ENCODE data around the gene KCNQ4. TPM values are rescaled to one million over a fixed set of nuclear protein-coding genes. Genes with fewer than 3 reads are reported as not detected.

KCNQ4 gene
- under 1 TPM in 1 of 6 donors, not detected in 5; 0.11 TPM for polyA plus RNA-seq (ENCODE audit: low read depth in 6 of 6)

DNA sequence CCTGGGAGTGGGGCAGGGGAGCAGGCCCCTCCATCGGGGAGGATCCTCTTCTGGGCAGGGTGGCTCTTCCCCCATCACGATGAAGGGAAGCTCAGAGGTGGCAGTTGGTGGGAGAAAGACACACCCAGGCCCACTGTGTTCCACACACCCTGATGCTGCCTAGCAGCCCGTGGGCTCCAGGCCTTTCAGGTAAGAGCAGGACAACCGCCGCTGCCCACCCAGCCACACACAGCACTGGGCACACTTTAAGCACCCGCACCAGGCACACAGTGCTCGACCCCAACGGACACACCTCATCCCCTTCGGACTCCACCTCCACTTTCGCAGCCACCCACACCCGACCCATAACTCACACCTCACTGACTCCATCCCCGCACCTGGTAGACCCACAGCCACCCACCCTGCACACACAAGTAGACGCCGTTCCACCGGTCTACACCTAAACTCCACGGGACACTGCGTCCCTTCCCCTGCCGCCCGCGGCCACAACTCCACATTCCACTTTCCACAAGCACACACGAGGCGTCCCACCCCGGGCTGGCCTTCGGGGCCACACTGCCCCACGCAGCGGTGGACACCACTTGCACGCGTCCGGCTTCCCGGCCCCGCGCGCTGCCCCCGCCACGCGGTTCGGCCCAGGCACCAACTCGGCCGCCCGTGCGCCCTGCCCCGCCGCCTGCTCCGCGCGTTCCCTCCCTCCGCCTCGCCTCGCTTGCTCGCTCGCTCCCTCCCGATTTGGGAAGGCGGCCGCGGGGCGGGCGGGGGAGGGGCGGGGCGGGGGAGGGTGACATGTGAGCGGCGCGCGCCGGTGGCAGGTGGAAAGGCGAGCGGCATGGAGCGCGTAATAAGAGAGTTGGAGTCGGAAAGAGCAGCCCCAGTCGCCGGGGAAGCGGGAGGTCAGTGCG lies at the start of gene KCNQ4:
Gene KCNQ4 (plus strand): TSS at position 787 of the 905 bp plus-strand sequence. CDS start 307 bp downstream, outside the sequence.
- ATAC-seq (ENCODE audit: low read depth in 2 of 2): peak; percentile 77 to 79
- DNase-seq: peak; percentile 25
- peak within 1 kb of the TSS; percentile 74 to 92 (median 87) for H3K4me3 Mint-ChIP-seq
- peaks cover 4 to 6% of the 10 kb centered on the region in 2 donors for H3K36me3 Mint-ChIP-seq
- H3K27me3 Mint-ChIP-seq: peaks cover 7 to 54% (median 49%) of the 10 kb centered on the region in 3 donors
- peaks cover 16 to 26% (median 19%) of the 10 kb centered on the region in 3 donors for H3K4me1 Mint-ChIP-seq
- peak within 1 kb of the TSS in 4 of 6 donors; percentile 38 to 91 (median 62) for H3K27ac Mint-ChIP-seq
- H3K9me3 Mint-ChIP-seq: no peaks in the 10 kb centered on the region

DNA sequence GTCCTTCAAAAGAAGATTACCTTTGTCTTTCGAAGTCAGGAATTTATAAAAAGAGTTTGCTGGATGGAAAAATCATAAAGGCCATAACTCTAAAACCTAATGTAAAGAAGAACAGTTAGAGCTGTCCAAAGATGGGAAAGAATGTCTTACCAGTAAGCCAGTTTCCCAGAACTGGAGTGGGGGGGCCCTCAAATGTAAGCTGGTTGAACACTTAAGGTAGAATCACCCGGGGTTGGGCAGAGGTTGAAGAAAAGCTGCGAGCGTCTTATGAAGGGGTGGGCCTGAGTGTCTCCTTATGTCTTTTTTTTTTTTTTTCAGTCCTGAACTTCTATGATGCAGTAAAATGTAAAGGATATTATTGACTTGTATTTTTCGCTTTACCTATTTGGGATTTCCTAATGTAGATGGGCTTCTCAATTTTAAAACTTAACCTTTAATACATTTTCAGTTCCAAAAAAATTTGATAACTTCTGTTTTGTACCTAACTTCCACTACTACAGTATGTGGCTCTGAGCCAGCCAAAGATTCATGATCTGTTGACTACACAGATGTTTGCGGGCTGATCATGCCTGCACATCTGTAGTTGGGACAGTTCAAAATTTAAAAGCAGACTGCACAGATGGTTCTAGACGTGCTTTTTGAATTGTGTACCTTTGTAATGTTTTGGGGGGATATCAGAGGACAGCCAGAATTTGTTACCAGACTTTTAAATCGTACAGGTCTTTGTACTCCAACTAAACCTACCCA lies 48.5 kb upstream of the KCNQ4 start:
- Mint-ChIP-seq H3K4me1 (peaks cover 25 to 42% (median 40%) of the 10 kb centered on the region in 3 donors), H3K36me3 (peaks cover 16 to 21% of the 10 kb centered on the region in 2 donors), H3K27ac (peak overlapping the region in 5 of 6 donors; percentile 34 to 83 (median 44)), H3K4me3 (peak overlapping the region in 1 of 8 donors; percentile 0), H3K27me3 (no peaks in the 10 kb centered on the region), H3K9me3 (no peaks in the 10 kb centered on the region)
- ATAC-seq (ENCODE audit: low read depth in 2 of 2) (no peak), DNase-seq (no peak)

DNA sequence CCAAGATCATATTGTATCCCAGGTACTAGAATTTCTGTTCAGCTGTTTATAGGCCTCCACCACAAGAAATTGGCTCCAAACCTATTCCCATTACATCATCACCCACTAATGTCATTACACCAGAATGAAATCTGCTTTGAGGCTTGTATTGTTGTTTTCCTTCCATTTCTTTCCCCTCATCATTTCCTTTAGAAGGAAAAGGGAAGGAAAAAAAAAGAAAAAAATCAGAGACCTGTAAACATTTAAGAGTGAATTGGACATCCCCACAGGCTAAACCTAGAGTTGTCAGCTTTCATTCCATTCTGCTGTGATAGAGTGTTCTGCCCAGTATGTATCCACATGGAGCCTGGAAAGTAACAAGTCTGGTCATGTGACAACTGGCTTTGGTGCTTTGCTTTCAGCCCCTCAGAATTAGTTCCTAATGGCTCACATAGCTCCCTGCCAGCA lies 47.5 kb upstream of the KCNQ4 start:
- no peak for ATAC-seq (ENCODE audit: low read depth in 2 of 2)
- H3K9me3 Mint-ChIP-seq: no peaks in the 10 kb centered on the region
- H3K4me1 Mint-ChIP-seq: peaks cover 17 to 39% (median 38%) of the 10 kb centered on the region in 3 donors
- peaks cover 13 to 17% of the 10 kb centered on the region in 2 donors for H3K36me3 Mint-ChIP-seq
- no peak for DNase-seq
- no peaks in the 10 kb centered on the region for H3K27me3 Mint-ChIP-seq
- H3K27ac Mint-ChIP-seq: peak overlapping the region in 3 of 6 donors; percentile 16 to 33 (median 24)
- no peak overlapping the region for H3K4me3 Mint-ChIP-seq

DNA sequence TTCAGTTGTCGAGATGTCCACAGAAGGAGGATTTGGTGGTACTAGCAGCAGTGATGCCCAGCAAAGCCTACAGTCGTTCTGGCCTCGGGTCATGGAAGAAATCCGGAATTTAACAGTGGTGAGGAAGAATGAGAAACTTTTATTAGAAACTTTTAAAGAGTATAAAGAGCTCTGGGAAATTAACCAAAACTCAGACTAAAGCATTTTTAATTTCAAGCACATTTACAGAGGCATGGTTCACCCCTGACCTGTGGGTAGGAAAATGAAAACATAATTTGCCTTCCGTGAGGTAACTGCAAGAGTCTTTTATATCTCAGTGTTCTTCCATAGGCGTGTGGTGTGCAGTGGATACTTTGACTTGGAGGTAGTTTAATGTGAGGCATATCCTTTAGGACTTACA lies 44.8 kb upstream of the KCNQ4 start:
- no peaks in the 10 kb centered on the region for H3K9me3 Mint-ChIP-seq
- ATAC-seq (ENCODE audit: low read depth in 2 of 2) (no peak), DNase-seq (no peak)
- peaks cover 14 to 44% (median 41%) of the 10 kb centered on the region in 3 donors for H3K4me1 Mint-ChIP-seq
- peak overlapping the region in 4 of 6 donors; percentile 5 to 77 (median 68) for H3K27ac Mint-ChIP-seq
- H3K4me3 Mint-ChIP-seq: no peak overlapping the region
- no peaks in the 10 kb centered on the region for H3K27me3 Mint-ChIP-seq
- H3K36me3 Mint-ChIP-seq: peaks cover 17 to 22% of the 10 kb centered on the region in 2 donors

DNA sequence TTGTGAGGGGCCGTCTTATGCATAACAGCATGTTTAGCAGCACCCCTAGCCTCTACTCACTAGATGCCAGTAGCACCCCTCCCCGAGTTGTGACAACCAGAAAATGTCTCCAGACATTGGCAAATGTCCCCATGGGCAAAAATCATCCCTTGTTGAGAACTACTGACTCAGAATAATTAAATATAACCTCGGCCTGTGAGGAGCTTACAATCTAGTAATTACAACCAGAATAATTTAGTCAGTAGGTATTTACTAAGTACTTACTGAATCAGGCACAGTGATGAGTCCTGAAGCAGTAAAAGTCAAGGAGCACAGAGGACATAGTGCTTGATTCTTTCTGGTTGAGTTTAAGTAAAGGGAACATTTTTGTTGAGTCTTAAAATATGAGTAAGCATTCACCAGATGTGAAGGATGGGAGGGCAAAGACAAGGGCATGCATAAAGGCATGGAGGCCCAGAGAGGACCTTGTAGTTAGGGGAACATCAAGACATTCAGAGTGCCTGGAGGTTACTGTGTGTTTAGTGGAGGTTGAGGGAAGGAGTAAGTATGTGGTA lies 44.1 kb upstream of the KCNQ4 start:
- DNase-seq: no peak
- Mint-ChIP-seq H3K4me1 (peaks cover 14 to 45% (median 44%) of the 10 kb centered on the region in 3 donors), H3K27me3 (no peaks in the 10 kb centered on the region), H3K4me3 (no peak overlapping the region), H3K9me3 (no peaks in the 10 kb centered on the region), H3K36me3 (peaks cover 17 to 22% of the 10 kb centered on the region in 2 donors), H3K27ac (peak overlapping the region in 4 of 6 donors; percentile 3 to 64 (median 26))
- ATAC-seq (ENCODE audit: low read depth in 2 of 2): no peak

DNA sequence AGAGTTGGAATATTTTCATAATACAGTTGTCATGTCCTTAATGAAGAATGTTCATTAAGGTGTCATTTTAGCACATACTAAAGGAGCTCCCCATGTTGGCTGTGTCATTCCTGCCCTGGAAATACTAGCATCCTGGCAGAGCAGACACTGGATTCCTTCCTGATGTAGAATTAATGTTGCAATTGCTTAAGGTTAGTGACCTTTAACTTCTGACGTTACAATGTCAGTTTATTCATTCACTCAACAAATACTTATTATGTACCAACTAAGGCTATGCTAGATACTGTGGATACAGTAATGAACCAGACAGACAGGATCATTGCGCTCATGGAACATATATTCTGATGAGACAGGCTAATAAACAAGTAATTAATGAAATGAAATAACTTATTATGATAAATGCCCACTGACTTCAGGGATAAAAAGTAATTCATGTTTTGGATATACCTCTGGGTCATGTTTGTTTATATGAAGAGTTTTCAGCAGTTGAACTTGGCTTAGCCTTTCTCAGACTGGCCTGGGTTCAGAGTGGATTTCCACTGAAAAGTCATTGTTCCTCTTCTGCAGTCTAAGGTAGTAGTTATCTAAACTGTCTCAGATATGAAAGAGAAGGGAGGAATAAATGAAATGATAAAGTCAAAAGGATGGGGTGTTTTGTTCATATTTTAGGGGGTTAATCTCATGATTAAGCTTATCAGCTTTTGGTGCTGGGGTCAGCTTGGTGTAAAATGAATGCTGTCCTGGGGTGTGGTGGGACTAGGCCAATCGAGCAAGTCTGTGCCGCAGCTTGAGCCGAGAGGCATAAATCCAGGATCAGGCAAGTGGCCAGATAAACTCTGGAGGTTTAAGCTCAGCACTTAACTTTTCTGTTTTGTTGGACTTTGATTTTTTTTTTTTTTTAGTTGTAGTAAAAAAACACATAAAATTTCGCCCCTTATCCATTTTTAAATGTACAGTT lies 43.3 kb upstream of the KCNQ4 start:
- Mint-ChIP-seq H3K4me3 (no peak overlapping the region), H3K4me1 (peaks cover 15 to 43% (median 42%) of the 10 kb centered on the region in 3 donors)

DNA sequence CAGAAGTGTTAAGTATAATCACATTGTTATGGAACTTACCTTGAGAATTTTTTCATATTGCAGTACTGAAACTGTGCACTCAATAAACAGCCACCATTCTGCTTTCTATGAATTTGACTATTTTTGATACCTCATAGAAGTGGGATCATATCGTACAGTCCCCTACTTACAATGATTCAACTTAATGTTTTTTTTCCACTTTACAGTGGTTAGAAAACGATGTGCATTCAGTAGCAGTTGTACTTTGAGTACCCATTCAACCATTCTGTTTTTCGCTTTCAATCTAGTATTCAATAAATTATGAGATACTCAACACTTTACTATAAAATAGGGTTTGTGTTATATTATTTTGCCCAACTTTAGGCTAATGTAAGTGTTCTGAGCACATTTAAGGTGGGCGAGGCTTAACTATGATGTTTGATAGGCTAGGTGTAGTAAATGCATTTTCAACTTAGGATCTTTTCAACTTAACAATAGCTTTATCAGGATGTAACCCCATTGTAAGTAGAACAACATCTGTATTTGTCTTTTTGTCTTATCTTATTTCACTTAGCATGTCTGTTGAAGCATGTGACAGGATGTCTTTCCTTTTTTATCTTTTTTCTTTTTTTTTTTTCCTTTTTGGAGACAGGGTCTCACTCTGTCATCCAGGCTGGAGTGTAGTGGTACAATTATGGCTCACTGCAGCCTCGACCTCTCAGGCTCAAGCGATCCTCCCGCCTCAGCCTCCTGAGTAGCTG lies 42.4 kb upstream of the KCNQ4 start:
- Mint-ChIP-seq H3K4me3 (peak overlapping the region in 1 of 8 donors; percentile 20), H3K36me3 (peaks cover 17 to 22% of the 10 kb centered on the region in 2 donors), H3K27ac (peak overlapping the region in 4 of 6 donors; percentile 10 to 47 (median 28)), H3K4me1 (peaks cover 23 to 47% (median 47%) of the 10 kb centered on the region in 3 donors), H3K27me3 (no peaks in the 10 kb centered on the region), H3K9me3 (no peaks in the 10 kb centered on the region)
- ATAC-seq (ENCODE audit: low read depth in 2 of 2) (no peak), DNase-seq (no peak)

More for the DNA sequence above, 43.3 kb upstream of the KCNQ4 start:
- Mint-ChIP-seq H3K27me3 (no peaks in the 10 kb centered on the region), H3K27ac (peak overlapping the region in 4 of 6 donors; percentile 10 to 55 (median 28)), H3K36me3 (peaks cover 17 to 22% of the 10 kb centered on the region in 2 donors), H3K9me3 (no peaks in the 10 kb centered on the region)
- DNase-seq: no peak
- ATAC-seq (ENCODE audit: low read depth in 2 of 2): no peak

DNA sequence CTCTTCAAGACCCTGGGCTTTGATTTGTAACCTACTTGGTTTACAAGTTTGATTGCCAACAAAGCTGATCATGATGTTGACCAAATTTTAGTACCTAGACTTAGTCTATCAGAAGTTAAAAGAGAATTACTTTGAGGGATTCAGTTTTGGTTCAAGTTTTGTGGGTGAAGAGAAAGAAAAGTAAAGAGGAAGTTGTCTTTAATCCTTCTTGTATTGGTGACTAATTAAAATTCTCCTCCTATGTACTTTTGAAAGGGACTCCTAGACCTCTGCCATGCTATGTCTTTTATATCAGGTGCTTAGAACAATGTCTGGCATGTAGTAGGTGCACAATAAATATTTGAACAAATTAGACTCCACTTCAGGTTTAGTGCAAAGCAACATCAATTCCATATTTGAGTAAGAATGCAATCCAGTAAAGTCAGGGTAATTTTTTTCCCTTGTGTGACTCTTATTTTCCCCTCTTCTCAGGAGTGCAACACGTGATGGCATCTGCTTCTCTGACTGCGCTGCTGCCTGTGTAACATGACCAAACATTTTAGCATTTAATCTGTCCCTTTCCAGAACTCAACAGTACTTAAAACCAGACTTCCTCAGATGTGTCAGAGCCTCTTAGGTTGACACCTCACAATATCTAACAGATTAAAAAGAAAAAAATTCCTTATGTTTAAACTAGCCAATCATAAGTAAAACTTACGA lies 41.1 kb upstream of the KCNQ4 start:
- no peak for DNase-seq
- H3K9me3 Mint-ChIP-seq: no peaks in the 10 kb centered on the region
- ATAC-seq (ENCODE audit: low read depth in 2 of 2): no peak
- peak overlapping the region in 4 of 8 donors; percentile 3 to 46 (median 17) for H3K4me3 Mint-ChIP-seq
- peaks cover 17 to 22% of the 10 kb centered on the region in 2 donors for H3K36me3 Mint-ChIP-seq
- H3K4me1 Mint-ChIP-seq: peaks cover 26 to 58% (median 42%) of the 10 kb centered on the region in 3 donors
- H3K27me3 Mint-ChIP-seq: no peaks in the 10 kb centered on the region
- peak overlapping the region; percentile 23 to 86 (median 65) for H3K27ac Mint-ChIP-seq

DNA sequence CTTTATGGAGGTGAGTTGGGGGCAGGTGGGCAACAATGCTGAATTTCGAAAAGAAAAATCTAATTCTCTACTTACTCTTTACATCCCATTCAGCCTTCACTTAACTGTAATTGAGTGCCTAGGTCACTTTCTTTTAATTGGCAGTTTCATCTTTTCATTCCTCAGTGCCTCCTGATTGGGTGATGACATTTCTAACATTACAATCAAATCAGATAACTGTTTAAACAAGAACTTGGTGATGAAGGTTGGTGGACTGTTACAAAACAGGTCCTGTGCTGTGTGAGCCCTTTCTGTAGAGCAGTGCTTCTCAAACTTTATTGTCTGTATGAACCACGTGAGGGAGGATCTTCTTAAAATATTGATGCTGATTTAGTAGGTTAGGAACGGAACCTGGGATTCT lies 40.1 kb upstream of the KCNQ4 start:
- peaks cover 16 to 22% of the 10 kb centered on the region in 2 donors for H3K36me3 Mint-ChIP-seq
- no peaks in the 10 kb centered on the region for H3K9me3 Mint-ChIP-seq
- ATAC-seq (ENCODE audit: low read depth in 2 of 2) (no peak), DNase-seq (no peak)
- peaks cover 26 to 57% (median 39%) of the 10 kb centered on the region in 3 donors for H3K4me1 Mint-ChIP-seq
- no peaks in the 10 kb centered on the region for H3K27me3 Mint-ChIP-seq
- peak overlapping the region in 1 of 6 donors; percentile 23 for H3K27ac Mint-ChIP-seq
- no peak overlapping the region for H3K4me3 Mint-ChIP-seq

DNA sequence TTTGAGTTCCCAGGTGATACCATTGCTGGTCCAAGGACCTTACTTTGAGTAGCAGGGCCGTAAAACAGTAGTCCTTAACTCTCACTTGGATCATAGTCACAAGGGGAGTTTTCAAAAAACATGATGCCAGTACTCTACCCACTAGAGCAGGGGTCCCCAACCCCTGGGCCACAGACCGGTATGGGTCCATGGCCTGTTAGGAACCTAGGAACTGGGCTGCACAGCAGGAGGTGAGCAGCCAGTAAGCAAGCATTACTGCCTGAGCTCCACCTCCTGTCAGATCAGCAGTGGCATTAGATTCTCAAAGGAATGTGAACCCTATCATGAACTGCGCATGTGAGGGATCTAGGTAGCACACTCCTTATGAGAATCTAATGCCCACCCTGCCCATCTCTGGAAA lies 39.7 kb upstream of the KCNQ4 start:
- Mint-ChIP-seq H3K27ac (peak overlapping the region in 2 of 6 donors; percentile 23 to 47), H3K4me1 (peaks cover 22 to 53% (median 39%) of the 10 kb centered on the region in 3 donors), H3K27me3 (no peaks in the 10 kb centered on the region), H3K4me3 (no peak overlapping the region), H3K9me3 (no peaks in the 10 kb centered on the region), H3K36me3 (peaks cover 12 to 18% of the 10 kb centered on the region in 2 donors)
- ATAC-seq (ENCODE audit: low read depth in 2 of 2): no peak
- no peak for DNase-seq

DNA sequence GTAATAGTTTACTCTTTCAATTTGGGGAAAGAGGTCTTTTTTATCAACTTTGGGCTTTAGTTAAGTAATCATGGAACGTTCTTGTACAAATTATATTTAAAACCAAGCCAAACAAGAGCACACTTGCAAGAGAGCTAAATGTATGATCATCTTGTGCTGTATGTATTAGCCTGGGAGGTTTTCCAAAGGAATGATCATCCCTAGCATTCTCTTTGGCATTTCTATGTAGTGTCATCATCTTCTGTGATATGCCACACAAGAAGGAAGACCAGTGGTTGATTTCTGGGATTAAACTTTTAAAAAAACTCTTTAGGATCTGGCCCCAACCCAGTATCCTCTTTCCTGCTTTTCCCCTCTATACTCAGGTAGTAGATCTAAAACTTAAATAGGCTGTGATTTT lies 38.4 kb upstream of the KCNQ4 start:
- no peak overlapping the region for H3K4me3 Mint-ChIP-seq
- H3K27me3 Mint-ChIP-seq: no peaks in the 10 kb centered on the region
- peaks cover 22 to 53% (median 36%) of the 10 kb centered on the region in 3 donors for H3K4me1 Mint-ChIP-seq
- H3K36me3 Mint-ChIP-seq: peaks cover 0 to 15% of the 10 kb centered on the region in 2 donors
- ATAC-seq (ENCODE audit: low read depth in 2 of 2) (no peak), DNase-seq (no peak)
- H3K27ac Mint-ChIP-seq: peak overlapping the region in 4 of 6 donors; percentile 1 to 76 (median 40)
- H3K9me3 Mint-ChIP-seq: no peaks in the 10 kb centered on the region

Measured in naive B cell (primary cell).